ENCODE measurements around the gene AMPD1. TPM values are rescaled to one million over a fixed set of nuclear protein-coding genes. Genes with fewer than 3 reads are reported as not detected.
A peak's percentile ranks its signal among the peaks of the same experiment; 100 is the strongest.

The AMPD1 gene
- total RNA-seq, 4 donors from 2014 or later = not detected

DNA sequence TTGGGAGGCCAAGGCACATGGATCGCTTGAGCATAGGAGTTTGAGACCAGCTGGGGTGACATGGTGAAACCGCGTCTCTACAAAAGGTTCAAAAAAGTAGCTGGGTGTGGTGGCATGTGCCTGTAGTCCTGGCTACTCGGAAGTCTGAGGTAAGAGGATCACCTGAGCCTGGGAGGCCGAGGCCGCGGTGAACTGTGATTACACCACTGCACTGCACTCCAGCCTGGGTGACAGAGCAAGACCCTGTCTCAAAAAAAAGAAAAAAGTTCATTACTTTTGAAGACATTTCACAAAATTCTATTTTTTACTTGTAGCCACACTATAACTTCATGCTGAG, 23.4 kb downstream of the AMPD1 start:
- H3K4me1 ChIP-seq = peaks cover 28% of the 10 kb centered on the region
- WGBS = 73% methylated on average over 7 of the region's 7 CpGs
- no peaks in the 10 kb centered on the region for H3K9me3 ChIP-seq
- no peak for TF ChIP-seq POLR2AphosphoS5 (IDR thresholded peaks at IDR 0.05)
- TF ChIP-seq, protein P1, sequence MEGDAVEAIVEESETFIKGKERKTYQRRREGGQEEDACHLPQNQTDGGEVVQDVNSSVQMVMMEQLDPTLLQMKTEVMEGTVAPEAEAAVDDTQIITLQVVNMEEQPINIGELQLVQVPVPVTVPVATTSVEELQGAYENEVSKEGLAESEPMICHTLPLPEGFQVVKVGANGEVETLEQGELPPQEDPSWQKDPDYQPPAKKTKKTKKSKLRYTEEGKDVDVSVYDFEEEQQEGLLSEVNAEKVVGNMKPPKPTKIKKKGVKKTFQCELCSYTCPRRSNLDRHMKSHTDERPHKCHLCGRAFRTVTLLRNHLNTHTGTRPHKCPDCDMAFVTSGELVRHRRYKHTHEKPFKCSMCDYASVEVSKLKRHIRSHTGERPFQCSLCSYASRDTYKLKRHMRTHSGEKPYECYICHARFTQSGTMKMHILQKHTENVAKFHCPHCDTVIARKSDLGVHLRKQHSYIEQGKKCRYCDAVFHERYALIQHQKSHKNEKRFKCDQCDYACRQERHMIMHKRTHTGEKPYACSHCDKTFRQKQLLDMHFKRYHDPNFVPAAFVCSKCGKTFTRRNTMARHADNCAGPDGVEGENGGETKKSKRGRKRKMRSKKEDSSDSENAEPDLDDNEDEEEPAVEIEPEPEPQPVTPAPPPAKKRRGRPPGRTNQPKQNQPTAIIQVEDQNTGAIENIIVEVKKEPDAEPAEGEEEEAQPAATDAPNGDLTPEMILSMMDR (IDR thresholded peaks at IDR 0.05) = no peak
- TF ChIP-seq POLR2A (IDR thresholded peaks at IDR 0.05) = no peak
- no peak for TF ChIP-seq EP300 (IDR thresholded peaks at IDR 0.05)
- H3K27me3 ChIP-seq = no peaks in the 10 kb centered on the region
- DNase-seq (ENCODE audit: low spot score in 2 of 2) = no peak
- no peak overlapping the region for H3K4me3 ChIP-seq
- no peaks in the 10 kb centered on the region for H3K36me3 ChIP-seq
- peak overlapping the region; percentile 93 for H3K27ac ChIP-seq

DNA sequence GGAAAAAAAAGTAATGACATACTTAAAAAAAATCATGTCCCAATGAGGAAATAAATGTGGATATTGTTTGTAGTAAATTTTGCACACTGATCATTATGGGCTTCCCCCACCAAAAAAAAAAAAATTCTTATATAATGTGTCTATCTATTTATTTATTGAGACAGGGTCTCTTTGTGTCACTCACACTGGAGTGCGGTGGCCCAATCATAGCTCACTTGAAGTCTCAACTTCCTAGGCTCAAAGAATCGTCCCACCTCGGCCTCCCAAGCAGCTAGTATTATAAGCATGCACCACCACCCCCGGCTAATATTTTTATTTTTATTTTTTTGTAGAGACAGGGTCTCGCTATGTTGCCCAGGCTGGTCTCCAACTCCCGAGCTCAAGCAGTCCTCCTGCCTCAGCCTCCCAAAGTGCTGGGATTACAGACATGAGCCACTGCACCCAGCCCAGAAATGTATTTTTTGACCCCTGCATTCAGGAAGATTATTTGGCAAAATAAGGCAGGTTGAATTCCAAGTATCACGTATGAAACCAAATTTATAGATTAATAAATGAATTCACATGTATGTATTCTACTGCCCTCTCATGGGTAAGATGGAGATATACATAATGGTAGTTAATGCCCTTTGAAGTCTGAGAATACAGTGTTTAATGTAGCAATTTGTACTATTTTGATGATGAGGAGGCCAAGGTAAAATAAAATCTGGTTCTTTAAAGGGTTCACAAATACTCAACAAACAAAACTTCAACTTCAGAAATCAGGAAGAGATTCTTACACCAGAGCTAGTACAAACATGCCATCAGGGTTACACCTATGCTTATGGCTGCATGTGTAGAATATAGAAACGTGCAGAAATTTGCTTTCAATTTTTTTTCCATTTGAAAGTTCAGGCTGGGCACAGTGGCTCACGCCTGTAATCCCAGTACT, 24.1 kb downstream of the AMPD1 start:
- Histone ChIP-seq H3K4me1 (peaks cover 28% of the 10 kb centered on the region), H3K4me3 (peak overlapping the region; percentile 72), H3K9me3 (no peaks in the 10 kb centered on the region), H3K36me3 (no peaks in the 10 kb centered on the region), H3K27me3 (no peaks in the 10 kb centered on the region), H3K27ac (peak overlapping the region; percentile 93)
- TF ChIP-seq, protein P1 (IDR thresholded peaks at IDR 0.05) = peak in 1 of 2 donors; percentile 13
- no peak for TF ChIP-seq POLR2A (IDR thresholded peaks at IDR 0.05)
- 62% methylated on average over 9 of the region's 9 CpGs for WGBS
- DNase-seq (ENCODE audit: low spot score in 2 of 2) = no peak

DNA sequence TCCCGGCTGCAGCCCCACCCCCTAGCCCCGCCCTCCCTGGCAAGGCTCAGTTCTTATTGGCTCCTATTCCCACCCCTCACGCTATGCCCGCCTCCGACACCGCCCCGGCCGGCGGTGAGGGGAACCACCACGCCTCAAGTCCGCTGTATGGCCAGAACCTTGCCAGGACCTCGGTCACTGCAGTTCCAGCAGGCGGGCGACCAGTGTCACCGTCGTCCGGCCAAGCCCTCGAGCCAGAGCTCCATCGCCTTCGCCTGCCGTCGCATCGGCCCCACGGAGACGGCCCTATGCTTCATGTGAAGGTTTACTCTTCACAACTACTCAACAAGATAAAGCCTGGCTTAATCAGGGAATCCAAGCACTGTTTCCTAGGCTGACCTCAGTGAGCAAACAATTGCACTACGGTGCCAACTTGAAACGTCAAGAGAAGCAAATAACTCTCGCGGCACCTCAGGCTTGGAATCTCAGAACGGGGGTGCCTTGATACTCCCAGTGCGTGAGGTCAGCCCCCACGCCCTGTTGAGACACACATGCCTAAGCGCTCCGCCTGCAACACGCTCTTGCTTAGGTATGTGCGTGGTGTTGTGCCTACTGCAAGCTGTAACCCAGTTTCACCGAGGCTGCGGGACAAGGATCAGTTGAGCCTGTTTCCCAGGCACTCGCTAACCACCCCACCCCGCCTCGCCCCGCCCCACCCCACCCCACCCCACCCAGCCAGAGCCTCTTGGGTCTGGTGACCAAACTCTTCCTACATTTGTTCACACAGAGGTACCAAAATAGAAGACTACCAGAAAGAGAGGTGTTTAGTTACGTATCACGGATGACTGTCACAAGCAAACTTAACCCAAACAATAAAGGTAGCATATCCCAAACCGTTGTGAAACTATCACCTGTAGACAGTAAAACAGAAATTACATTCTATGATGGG, 25.0 kb downstream of the AMPD1 start:
- Histone ChIP-seq H3K36me3 (no peaks in the 10 kb centered on the region), H3K4me1 (peaks cover 28% of the 10 kb centered on the region), H3K27me3 (no peaks in the 10 kb centered on the region), H3K27ac (peak overlapping the region; percentile 93), H3K9me3 (no peaks in the 10 kb centered on the region), H3K4me3 (peak overlapping the region; percentile 72)
- peak; percentile 97 for DNase-seq (ENCODE audit: low spot score in 2 of 2)
- TF ChIP-seq EP300 (IDR thresholded peaks at IDR 0.05) (no peak), POLR2AphosphoS5 (IDR thresholded peaks at IDR 0.05) (peak in 2 of 3 donors; percentile 72 to 86), POLR2A (IDR thresholded peaks at IDR 0.05) (peak in 1 of 2 donors; percentile 39)
- TF ChIP-seq, protein P1 (IDR thresholded peaks at IDR 0.05) = peak in 1 of 2 donors; percentile 12
- WGBS = 2% methylated on average over 14 of the region's 45 CpGs

DNA sequence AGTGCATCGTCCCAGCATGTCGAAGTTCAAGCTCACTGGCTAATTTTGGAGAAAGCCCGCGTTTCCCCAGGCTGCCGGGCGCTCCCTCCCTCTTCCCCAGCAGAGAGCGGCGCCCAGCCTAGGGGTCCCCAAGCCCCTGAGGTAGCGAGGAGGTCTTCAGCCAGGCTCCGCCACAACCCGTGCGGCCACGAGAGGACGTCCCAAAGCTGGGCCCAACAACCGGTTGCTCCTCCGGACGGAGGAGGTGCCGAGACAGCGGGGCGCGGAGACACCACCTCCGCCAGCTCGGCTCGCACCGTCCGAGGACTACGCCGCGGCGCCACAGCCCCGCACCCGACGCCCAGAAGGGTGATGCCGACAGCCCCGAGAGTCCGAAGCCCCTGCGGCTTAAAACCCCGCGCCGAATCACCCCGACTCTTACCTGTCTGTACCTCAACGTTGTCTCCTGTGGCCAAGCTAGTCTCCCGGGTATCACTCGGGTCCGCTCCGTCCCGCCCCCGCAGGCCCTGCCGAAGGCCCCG, 25.7 kb downstream of the AMPD1 start, which contains the start of gene DENND2C:
TSS of gene DENND2C (minus strand) at position 488 of the 521 bp plus-strand sequence. CDS start 44,065 bp downstream, outside the sequence.
- TF ChIP-seq POLR2AphosphoS5 (IDR thresholded peaks at IDR 0.05) = peak in 1 of 3 donors; percentile 43
- TF ChIP-seq POLR2A (IDR thresholded peaks at IDR 0.05) = no peak
- no peaks in the 10 kb centered on the region for H3K27me3 ChIP-seq
- H3K4me3 ChIP-seq = peak within 1 kb of the TSS; percentile 72
- H3K36me3 ChIP-seq = no peaks in the 10 kb centered on the region
- H3K9me3 ChIP-seq = no peaks in the 10 kb centered on the region
- under 1% methylated on average over 14 of the region's 50 CpGs for WGBS
- no peak for DNase-seq (ENCODE audit: low spot score in 2 of 2)
- peak within 1 kb of the TSS; percentile 93 for H3K27ac ChIP-seq
- H3K4me1 ChIP-seq = peaks cover 28% of the 10 kb centered on the region

DNA sequence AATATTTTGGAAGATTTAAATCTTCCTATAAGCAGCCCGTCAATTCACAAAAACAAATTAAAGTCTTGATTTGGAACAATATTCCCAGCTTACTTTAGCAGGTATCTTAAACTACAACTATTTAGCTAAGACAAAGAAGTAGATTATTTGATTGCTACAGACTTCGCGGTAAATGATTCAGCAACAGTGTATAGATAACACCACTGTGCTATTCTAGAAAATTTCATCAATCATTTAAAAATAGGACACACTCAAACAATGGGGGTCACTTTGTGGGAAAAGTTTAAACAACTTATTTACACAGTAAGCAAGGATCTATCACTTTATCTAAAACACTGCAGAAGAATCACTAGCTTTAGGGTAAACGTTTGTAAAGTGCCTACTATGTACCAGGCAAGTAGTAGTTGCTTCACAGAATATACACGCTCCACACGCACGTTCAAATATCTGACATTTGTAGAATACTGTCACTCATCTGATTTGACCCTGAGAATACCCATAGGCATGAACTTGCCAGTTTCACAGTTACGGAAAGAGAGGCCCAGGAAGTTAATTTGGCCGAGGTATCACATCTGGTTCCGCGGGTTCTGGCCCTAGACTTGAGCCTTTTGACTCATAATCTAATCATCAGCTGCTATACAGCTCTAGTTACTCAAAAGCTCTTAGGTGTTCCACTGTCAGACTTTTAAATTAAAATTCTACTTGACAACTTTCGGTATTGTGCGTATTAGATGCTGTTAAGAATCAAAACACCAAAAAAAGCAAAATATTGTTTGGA, 26.4 kb downstream of the AMPD1 start:
- peak overlapping the region; percentile 72 for H3K4me3 ChIP-seq
- H3K36me3 ChIP-seq = no peaks in the 10 kb centered on the region
- peak overlapping the region; percentile 93 for H3K27ac ChIP-seq
- no peaks in the 10 kb centered on the region for H3K27me3 ChIP-seq
- 39% methylated on average over 13 of the region's 13 CpGs for WGBS
- no peak for TF ChIP-seq POLR2AphosphoS5 (IDR thresholded peaks at IDR 0.05)
- no peak for TF ChIP-seq POLR2A (IDR thresholded peaks at IDR 0.05)
- TF ChIP-seq EP300 (IDR thresholded peaks at IDR 0.05) = no peak
- H3K9me3 ChIP-seq = no peaks in the 10 kb centered on the region
- DNase-seq (ENCODE audit: low spot score in 2 of 2) = no peak
- peaks cover 28% of the 10 kb centered on the region for H3K4me1 ChIP-seq
